Activated CD8-positive, alpha-beta memory T cell treated with anti-CD3 and anti-CD28 coated beads, Interleukin-2, amount 50 U/mL, for 1 hour (primary cell): ENCODE results near the gene SMPDL3B.
"Not testable (repeated sequence)": the region's sequence is repeated elsewhere in the genome, so short reads cannot be mapped to it uniquely, and the experiment has no call there.

Experiments used
- DNase-seq: peaks from one replicate; pipeline ENCODE4 v3.0.0-alpha.2; 2020; ENCODE audit errors: extremely low read depth

SMPDL3B gene

DNA sequence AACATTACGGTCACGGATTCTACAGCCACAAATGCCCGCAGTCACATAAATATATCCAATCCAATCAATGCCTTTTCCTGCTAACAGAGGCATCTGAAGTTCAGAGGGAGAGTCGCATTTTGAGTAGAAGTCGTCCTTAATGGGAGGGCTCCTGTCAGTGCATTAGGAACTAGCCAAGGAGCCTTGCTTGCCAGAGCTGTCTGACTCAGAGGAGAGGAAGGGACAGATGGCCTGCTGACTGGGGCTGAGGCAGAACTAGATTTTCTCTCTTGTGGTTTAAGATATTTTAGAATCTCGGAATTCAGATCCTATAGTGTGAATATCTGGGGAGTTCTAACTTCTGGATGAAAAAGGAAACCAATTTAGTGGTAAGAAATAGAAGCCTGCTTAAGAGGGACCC is 35.6 kb downstream of the SMPDL3B start:
- DNase-seq, result no peak

DNA sequence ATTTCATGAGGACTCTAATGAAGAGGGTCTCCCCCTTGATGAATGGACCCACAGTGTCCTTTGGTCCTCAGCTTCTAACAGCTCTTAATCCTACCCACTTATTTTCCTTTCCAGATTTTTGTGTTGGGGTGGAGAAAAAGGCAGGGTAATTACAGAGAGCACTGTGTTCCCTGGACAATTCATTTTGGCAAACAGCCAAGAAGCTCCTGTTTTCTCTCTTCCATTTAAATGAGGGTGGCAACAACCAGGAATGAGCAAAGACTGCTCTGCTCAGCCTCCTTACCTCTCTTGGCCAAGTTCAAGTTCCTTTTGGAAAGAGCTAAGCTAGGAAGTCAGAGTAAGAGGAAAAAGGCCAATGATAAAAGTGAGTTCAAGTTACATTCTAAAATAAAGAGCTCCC is 36.9 kb downstream of the SMPDL3B start:
- DNase-seq, result no peak

DNA sequence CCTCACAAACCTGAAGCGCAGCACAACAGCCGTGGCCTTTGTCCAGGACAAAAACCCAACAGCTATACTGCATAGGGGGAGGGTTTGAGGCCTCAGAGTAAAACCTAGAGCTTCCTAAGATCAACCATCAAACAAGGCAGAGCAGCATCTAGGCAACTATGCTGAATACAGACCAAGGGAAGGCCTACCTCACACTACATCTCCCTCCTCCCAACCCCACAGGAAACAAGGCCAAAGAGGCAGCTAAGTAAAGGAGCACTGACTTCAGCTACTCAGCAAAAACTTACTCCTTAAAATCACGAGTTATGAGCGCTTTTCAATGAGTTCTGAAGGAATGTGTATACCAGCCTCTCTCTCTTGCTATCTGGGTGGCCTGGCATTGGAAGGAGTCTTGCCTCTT is 37.3 kb downstream of the SMPDL3B start:
- no peak for DNase-seq

GRCh38 chr1:27973771-27974416 is 39.1 kb downstream of the SMPDL3B start:
- DNase-seq, result no peak

GRCh38 chr1:27974417-27974781 is 39.6 kb downstream of the SMPDL3B start:
- DNase-seq, result no peak

DNA sequence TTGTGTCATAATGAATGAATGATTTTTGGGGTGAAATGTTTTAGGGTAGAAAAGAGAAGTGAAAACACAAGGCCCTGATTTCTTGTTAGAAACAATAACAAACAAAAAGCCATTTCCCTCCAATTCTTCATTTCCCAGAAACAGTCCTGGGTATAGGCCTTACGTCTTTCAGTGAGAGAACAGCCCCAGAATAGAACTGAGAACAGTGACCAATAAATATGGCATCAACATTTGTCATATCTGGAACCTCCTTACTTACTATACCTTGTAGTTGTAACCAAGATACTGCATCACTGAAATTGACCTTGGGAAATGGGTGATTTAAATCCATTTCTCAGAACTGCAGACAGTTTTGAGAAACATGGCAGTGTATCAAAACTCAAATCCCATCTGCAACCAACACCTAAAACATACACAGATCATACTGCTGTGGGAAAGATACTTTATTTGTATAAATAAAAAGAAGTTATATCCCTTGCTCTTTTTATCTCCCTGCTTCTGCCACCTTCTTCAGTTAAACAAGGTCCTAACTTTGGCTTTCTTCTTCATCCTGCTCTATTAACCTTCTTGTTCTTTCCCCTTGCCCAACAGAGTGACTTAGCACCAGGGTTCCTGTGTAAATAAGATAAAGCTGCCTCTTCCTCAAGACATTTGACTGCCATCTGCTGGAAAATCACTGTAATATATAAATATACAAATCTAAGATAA is 44.5 kb downstream of the SMPDL3B start:
- DNase-seq, result no peak

DNA sequence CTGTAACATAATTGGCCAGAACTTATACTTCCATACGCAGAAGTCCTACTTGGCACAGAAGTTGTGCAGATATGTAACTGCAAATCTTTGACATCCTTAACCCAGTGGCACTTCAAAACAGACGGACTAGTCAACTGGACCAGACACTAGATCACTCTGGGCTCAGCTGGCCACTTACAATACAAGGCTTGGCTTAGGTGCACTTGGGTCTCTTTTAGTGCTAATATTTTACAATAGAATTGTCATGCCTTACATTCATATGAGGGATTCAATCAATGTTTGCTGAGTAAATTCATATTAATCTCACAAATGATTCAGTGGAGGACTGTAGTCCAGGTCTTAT is 45.0 kb downstream of the SMPDL3B start:
- no peak for DNase-seq

GRCh38 chr1:27980216-27980845 is 45.5 kb downstream of the SMPDL3B start:
- DNase-seq, result no peak

DNA sequence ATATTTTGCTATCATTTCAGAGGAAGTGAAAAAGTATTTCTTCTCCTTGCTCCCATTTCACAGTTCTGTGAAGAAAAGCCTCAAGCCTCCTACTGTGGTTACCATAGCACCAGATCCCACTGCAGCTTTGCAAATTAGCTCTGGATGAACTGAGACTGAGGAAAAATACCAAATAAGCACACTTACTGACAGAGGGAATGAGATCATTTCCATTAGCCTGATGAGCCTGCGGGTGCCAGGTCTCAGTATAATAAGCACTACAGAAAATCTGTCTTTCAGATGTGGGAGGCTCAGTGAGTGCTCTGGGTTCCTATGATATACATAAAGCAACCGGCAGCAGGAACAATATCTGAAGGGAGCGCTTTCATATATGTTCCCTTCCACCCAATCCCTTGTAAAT is 46.3 kb downstream of the SMPDL3B start:
- DNase-seq, result no peak

- DNase-seq, result no peak
These were observed 56.2 kb downstream of the SMPDL3B start for GRCh38 chr1:27990920-27991537.

- no peak for DNase-seq
These were observed 57.5 kb downstream of the SMPDL3B start for GRCh38 chr1:27992276-27992675.

- no peak for DNase-seq
These were observed 58.4 kb downstream of the SMPDL3B start for GRCh38 chr1:27993241-27993640.

GRCh38 chr1:27994060-27994459 is 59.3 kb downstream of the SMPDL3B start:
- DNase-seq, result no peak

DNA sequence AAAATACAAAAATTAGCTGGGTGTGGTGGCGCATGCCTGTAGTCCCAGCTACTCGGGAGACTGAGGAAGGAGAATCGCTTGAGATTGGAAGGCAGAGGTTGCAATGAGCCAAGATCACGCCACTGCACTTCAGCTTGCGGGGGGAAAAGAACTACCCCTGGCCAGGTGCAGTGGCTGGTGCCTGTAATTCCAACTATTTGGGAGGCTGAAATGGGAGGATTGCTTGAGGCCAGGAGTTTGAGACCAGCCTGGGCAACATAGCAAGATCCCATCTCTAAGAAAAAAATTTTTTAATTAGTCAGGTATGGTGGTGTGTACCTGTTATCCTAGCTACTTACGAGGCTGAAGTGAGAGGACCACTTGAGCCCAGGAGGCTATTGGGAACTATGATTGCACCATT is 59.7 kb downstream of the SMPDL3B start:
- not testable (repeated sequence) for DNase-seq

DNA sequence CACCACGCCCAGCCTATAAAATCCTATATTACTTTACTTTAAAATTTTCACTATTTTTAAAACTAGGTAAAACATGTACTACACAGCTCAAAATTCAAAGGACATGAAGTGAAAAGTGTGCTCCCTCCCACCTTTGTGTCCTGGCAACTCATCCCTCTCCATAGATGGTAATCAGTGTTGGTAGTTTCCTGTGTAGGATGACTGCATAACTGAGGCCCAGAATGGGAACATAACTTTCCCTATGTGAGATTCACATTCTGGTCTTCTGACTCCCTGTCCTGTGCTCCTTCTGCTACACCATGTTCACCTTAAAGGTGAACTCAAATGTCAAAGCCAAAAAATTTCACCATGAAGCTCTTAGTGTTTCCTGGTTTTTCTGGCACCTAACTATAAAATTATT is 64.3 kb downstream of the SMPDL3B start:
- no peak for DNase-seq

DNA sequence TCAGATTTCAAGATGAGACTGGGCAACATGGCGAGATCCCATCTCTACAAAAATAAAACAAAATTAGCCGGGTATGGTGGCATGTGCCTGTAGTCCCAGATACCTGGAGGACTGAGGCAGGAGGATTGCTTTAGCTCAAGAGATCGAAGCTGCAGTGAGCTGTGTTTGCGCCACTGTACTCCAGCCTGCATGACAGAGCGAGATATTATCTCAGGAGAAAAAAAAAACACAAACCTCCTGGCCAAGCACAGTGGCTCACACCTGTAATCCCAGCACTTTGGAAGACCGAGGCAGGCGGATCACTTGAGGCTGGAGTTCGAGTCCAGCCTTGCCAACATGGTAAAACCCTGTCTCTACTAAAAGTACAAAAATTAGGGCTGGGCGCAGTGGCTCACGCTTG is 67.8 kb downstream of the SMPDL3B start:
- DNase-seq, result no peak

DNA sequence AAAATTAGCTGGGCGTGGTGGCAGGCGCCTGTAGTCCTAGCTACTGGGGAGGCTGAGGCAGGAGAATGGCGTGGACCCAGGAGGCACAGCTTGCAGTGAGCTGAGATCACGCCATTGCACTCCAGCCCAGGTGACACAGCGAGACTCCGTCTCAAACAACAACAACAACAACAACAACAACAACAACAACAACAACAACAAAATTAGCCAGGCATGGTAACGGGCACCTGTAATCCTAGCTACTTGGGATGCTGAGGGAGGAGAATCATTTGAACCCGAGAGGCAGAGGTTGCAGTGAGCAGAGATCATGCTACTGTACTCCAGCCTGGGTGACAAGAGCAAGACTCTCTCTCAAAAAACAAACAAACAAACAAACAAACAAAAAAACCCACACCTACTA is 68.3 kb downstream of the SMPDL3B start:
- DNase-seq, result not testable (repeated sequence)
